MM.1S (cell line): ENCODE results near the gene TRAT1.

Source experiments
- DNase-seq: peaks from one replicate; pipeline ENCODE4 v3.0.0-alpha.2; 2015
- H2AFZ ChIP-seq: fragments of 300-600 bp; sonication (generic); 2 replicates; pipeline ENCODE4 v1.6.0; 2016; ENCODE audit warnings: antibody characterized with exemption, low read length
- H3F3A ChIP-seq: fragments of 300-600 bp; sonication (generic); 2 replicates; pipeline ENCODE4 v1.6.1; 2016; ENCODE audit warnings: mild to moderate bottlenecking, antibody characterized with exemption, low read length, moderate library complexity, mixed read lengths; ENCODE audit not compliant: insufficient read depth
- H3K27ac ChIP-seq: fragments of 300-600 bp; sonication (generic); 2 replicates; pipeline ENCODE4 v1.5.1; 2016; ENCODE audit warnings: mild to moderate bottlenecking, low read length
- H3K27me3 ChIP-seq: fragments of 300-600 bp; sonication (generic); replicated peaks from 2 replicates; pipeline ENCODE4 v1.6.0; 2016; ENCODE audit warnings: low read length; ENCODE audit not compliant: insufficient read depth
- H3K36me3 ChIP-seq: fragments of 300-600 bp; sonication (generic); replicated peaks from 2 replicates; pipeline ENCODE4 v1.6.1; 2016; ENCODE audit warnings: mild to moderate bottlenecking, low read length, mixed read lengths; ENCODE audit not compliant: insufficient read depth
- H3K4me1 ChIP-seq: fragments of 300-600 bp; sonication (generic); 2 replicates; pipeline ENCODE4 v1.6.1; 2016; ENCODE audit warnings: low read length, mixed read lengths
- H3K4me2 ChIP-seq: fragments of 300-600 bp; sonication (generic); 2 replicates; pipeline ENCODE4 v1.6.0; 2016; ENCODE audit warnings: low read depth, low read length
- H3K4me3 ChIP-seq: fragments of 300-600 bp; sonication (generic); 2 replicates; pipeline ENCODE4 v1.5.1; 2016; ENCODE audit warnings: low read length, mixed read lengths
- H3K79me2 ChIP-seq: fragments of 300-600 bp; sonication (generic); 2 replicates; pipeline ENCODE4 v1.6.1; 2016; ENCODE audit warnings: mixed run types, low read length, mixed read lengths
- H3K9ac ChIP-seq: fragments of 300-600 bp; sonication (generic); 2 replicates; pipeline ENCODE4 v1.6.1; 2016; ENCODE audit warnings: low read length, mixed read lengths
- H3K9me2 ChIP-seq: fragments of 300-600 bp; sonication (generic); replicated peaks from 2 replicates; pipeline ENCODE4 v1.6.1; 2016; ENCODE audit warnings: mild to moderate bottlenecking, low read length, mixed read lengths; ENCODE audit not compliant: insufficient read depth
- H3K9me3 ChIP-seq: fragments of 300-600 bp; sonication (generic); replicated peaks from 2 replicates; pipeline ENCODE4 v1.6.1; 2016; ENCODE audit warnings: mild to moderate bottlenecking, low read length, mixed read lengths; ENCODE audit not compliant: insufficient read depth
- H4K20me1 ChIP-seq: fragments of 300-600 bp; sonication (generic); 2 replicates; pipeline ENCODE4 v1.6.1; 2016; ENCODE audit warnings: mild to moderate bottlenecking, low read length, moderate library complexity, mixed read lengths; ENCODE audit not compliant: insufficient read depth
- CTCF ChIP-seq: fragments of 300-600 bp; sonication (generic); IDR thresholded peaks from 2 replicates; pipeline ENCODE4 v1.5.1; 2016; ENCODE audit warnings: antibody characterized with exemption, low read length, mixed read lengths
- EZH2 ChIP-seq: fragments of 300-600 bp; sonication (generic); optimal IDR thresholded peaks from 2 replicates; pipeline ENCODE3; 2017; ENCODE audit warnings: low read depth, mild to moderate bottlenecking, antibody characterized with exemption, low read length, mixed read lengths
- EZH2phosphoT487 ChIP-seq: fragments of 300-600 bp; sonication (generic); IDR thresholded peaks from 2 replicates; pipeline ENCODE4 v1.6.1; 2018; ENCODE audit warnings: antibody characterized with exemption, low read length

The TRAT1 gene

GRCh38 chr3:108780235-108780634 lies 42.4 kb upstream of the TRAT1 start:
- Histone ChIP-seq H3K9me2 (no peaks in the 10 kb centered on the region), H3K4me2 (peak overlapping the region; percentile 11; the same call in 1 of the 2 replicates), H2AFZ (0 out of 2 replicates have a peak overlapping the region, but pooled peaks have one; percentile 21), H3K27me3 (no peaks in the 10 kb centered on the region), H3K36me3 (no peaks in the 10 kb centered on the region), H3K79me2 (no peaks in the 10 kb centered on the region), H3F3A (0 out of 2 replicates have a peak, but pooled peaks cover 5% of the 10 kb centered on the region), H3K4me1 (peaks cover 28% of the 10 kb centered on the region), H3K27ac (peak overlapping the region; percentile 30; the same call in 1 of the 2 replicates), H3K4me3 (no peak overlapping the region), H4K20me1 (no peaks in the 10 kb centered on the region), H3K9me3 (no peaks in the 10 kb centered on the region), H3K9ac (no peak overlapping the region)
- peak; percentile 88 for DNase-seq
- TF ChIP-seq CTCF = no peak
- no peak for TF ChIP-seq EZH2phosphoT487
- no peak for TF ChIP-seq EZH2

GRCh38 chr3:108791473-108791872 lies 31.1 kb upstream of the TRAT1 start:
- Histone ChIP-seq H4K20me1 (no peaks in the 10 kb centered on the region), H3K4me2 (no peak overlapping the region), H3K27me3 (no peaks in the 10 kb centered on the region), H3K9me2 (no peaks in the 10 kb centered on the region), H3K36me3 (no peaks in the 10 kb centered on the region), H2AFZ (no peak overlapping the region), H3K4me3 (no peak overlapping the region), H3K79me2 (no peaks in the 10 kb centered on the region), H3K27ac (no peak overlapping the region), H3K9ac (no peak overlapping the region), H3K9me3 (no peaks in the 10 kb centered on the region), H3K4me1 (no peaks in the 10 kb centered on the region), H3F3A (no peaks in the 10 kb centered on the region)
- TF ChIP-seq CTCF (no peak), EZH2phosphoT487 (no peak), EZH2 (no peak)
- DNase-seq = no peak

- DNase-seq = no peak
- peaks cover 12% of the 10 kb centered on the region for H3F3A ChIP-seq
- no peak overlapping the region for H3K4me2 ChIP-seq
- H3K9ac ChIP-seq = no peak overlapping the region
- H3K9me3 ChIP-seq = no peaks in the 10 kb centered on the region
- H3K27me3 ChIP-seq = no peaks in the 10 kb centered on the region
- no peak overlapping the region for H3K27ac ChIP-seq
- peaks cover 14% of the 10 kb centered on the region for H3K4me1 ChIP-seq
- no peaks in the 10 kb centered on the region for H3K9me2 ChIP-seq
- TF ChIP-seq EZH2phosphoT487 = no peak
- TF ChIP-seq EZH2 = no peak
- TF ChIP-seq CTCF = no peak
- H3K79me2 ChIP-seq = no peaks in the 10 kb centered on the region
- no peak overlapping the region for H2AFZ ChIP-seq
- H4K20me1 ChIP-seq = no peaks in the 10 kb centered on the region
- no peak overlapping the region for H3K4me3 ChIP-seq
- H3K36me3 ChIP-seq = no peaks in the 10 kb centered on the region
Observed at GRCh38 chr3:108804437-108804836, 18.1 kb upstream of the TRAT1 start.
